ENCODE data around the gene MYT1.

DNA sequence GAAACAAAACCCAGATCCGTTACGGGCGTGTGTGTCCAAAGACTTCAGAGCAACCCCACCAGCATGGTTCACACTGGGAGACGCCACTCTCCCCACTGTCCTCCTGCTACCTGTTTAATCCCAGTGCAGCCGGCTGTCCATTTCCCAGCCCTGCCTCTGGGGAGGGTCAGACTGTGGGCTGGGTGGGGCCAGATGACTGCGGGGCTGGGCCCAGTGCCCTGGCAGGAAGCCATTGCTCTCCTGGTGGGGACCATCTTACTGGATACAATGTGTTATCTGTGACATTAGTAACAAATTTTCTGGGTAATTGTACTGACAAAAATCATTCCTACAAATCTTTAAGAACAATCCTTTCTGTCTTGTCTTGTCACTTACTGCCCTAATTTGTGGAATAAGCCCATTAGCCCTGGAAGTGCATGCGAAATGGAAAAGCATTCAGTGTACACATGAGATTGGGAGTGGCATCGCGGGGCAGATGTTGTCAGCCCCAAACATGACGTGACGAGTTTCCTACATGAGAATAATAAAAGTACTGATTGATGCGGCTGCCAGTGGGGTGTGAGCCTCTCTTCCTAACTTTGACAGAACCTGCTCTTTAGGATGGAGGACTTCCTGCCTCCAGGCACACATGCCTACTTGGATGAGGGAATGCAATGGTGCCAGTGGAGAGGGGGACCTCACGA is 53.4 kb downstream of the MYT1 start:
- TF ChIP-seq, protein P1, sequence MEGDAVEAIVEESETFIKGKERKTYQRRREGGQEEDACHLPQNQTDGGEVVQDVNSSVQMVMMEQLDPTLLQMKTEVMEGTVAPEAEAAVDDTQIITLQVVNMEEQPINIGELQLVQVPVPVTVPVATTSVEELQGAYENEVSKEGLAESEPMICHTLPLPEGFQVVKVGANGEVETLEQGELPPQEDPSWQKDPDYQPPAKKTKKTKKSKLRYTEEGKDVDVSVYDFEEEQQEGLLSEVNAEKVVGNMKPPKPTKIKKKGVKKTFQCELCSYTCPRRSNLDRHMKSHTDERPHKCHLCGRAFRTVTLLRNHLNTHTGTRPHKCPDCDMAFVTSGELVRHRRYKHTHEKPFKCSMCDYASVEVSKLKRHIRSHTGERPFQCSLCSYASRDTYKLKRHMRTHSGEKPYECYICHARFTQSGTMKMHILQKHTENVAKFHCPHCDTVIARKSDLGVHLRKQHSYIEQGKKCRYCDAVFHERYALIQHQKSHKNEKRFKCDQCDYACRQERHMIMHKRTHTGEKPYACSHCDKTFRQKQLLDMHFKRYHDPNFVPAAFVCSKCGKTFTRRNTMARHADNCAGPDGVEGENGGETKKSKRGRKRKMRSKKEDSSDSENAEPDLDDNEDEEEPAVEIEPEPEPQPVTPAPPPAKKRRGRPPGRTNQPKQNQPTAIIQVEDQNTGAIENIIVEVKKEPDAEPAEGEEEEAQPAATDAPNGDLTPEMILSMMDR (IDR thresholded peaks at IDR 0.05), result no peak
- no peak for TF ChIP-seq POLR2A (IDR thresholded peaks at IDR 0.05)
